ENCODE measurements around the gene PDE4A.
"Not testable (repeated sequence)": the region's sequence is repeated elsewhere in the genome, so short reads cannot be mapped to it uniquely, and the experiment has no call there.

Gene PDE4A

DNA sequence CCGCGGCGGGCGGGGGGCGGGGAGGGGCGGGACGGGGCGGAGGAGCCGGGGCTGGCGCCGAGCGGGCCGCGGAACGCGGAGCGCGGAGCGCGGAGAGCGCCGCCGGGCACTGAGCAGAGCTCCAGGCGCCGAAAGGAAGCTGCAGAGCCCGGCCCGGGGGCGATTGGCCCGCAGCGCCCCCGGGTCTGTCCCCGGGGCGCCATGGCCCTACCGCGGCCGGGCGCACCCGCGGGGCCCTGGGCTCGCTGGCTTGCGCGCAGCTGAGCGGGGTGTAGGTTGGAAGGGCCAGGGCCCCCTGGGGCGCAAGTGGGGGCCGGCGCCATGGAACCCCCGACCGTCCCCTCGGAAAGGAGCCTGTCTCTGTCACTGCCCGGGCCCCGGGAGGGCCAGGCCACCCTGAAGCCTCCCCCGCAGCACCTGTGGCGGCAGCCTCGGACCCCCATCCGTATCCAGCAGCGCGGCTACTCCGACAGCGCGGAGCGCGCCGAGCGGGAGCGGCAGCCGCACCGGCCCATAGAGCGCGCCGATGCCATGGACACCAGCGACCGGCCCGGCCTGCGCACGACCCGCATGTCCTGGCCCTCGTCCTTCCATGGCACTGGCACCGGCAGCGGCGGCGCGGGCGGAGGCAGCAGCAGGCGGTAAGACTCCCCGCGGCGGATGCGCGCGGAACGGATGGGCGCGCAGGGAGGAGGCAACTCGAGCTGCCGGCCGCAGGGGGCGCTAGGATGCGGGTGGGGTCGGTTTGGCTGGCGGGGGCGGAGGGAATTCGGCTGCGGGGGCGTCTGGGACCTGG lies at the start of gene PDE4A:
PDE4A (plus strand) TSS at position 95 of the 796 bp plus-strand sequence; CDS start at position 322, 227 bp downstream.
- DNase-seq: no peak

DNA sequence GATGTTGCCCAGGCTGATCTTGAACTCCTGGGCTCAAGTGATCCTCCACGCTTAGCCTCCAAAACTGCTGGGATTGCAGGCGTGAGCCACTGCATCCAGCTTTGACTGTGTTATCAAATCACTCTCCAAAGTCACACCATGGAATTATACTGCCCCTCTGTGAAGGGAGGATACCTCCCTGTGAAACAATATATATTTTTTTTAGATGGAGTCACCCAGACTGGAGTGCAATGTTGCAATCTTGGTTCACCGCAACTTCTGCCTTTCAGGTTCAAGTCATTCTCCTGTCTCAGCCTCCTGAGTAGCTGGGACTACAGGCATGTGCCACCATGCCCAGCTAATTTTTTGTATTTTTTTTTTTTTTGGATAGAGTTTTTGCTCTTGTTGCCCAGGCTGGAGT lies 47.6 kb upstream of the PDE4A start:
- no peak for DNase-seq

DNA sequence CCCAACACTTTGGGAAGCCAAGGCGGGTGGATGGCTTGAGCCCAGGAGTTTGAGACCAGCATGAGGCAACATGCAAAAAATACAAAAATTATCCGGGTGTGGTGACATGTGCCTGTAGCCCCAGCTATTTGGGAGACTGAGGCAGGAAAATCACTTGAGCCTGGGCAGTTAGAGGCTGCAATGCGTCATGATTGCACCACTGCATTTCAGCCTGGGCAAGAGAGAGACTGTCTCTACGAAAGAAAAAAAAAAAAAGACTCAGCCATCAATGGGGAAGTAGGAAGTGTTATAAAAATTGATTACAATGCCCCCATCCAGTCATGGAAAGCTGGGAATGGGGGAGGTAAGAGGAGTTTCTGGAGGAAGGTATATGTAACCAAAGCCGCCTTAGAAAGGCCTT lies 45.4 kb upstream of the PDE4A start:
- DNase-seq: no peak

DNA sequence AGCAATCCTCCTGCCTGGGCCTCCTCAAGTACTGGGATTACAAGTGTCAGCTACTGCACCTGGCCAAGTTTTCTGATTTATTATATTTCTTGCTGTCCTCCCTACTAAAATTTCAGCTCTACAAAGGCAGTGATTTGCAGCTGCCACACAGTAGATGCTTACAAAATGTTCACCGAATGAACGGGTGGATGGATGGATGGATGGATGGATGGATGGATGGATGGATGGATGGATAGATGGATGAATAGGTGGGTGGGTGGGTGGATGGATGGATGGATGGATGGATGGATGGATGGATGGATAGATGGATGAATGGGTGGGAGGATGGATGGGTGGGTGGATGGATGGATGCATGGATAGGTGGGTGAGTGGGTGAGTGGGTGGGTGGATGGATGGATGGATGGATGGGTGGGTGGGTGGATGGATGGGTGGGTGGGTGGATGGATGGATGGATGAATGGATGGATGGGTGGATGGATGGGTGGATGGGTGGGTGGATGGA lies 43.1 kb upstream of the PDE4A start:
- not testable (repeated sequence) for DNase-seq

DNA sequence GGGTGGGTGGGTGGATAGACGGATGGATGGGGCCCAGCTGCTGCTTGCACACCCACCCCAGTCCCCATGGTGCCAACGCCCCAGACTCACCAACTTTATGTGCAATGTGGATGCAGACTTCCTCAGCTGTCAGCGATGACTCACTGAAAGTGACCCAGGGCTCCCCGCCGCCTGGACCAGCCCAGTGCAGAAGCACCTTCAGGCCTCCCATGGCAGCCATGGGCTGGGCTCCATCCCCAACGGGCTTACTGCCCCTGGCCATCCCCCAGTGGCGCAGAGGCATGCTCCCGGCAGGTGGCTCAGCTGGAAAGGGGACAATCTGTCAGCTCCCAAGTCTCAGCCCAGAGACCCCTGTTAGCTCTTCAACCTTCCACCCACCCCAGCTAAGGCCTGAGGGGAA lies 42.2 kb upstream of the PDE4A start:
- DNase-seq: no peak

DNA sequence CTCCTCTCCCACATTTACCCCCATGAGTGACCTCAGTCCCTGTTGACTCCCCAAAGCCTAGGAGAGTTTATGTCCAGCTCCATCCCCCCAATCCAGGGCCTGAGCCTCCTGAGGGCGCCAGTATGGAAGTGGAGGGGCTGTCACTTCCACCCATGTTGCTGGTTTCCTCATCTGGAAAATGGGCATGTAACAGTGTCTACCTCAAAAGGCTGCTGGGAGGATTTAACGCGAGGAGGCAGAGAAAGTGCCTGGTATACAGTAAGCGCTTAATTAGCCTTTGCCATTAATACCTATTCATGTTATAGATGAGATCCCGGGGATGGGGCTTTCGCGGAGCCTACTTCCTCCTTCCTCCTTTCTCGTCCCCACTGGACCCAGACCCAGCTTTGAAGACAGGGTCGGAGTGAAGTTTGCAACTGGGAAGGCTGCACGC lies 40.4 kb upstream of the PDE4A start:
- DNase-seq: no peak

DNA sequence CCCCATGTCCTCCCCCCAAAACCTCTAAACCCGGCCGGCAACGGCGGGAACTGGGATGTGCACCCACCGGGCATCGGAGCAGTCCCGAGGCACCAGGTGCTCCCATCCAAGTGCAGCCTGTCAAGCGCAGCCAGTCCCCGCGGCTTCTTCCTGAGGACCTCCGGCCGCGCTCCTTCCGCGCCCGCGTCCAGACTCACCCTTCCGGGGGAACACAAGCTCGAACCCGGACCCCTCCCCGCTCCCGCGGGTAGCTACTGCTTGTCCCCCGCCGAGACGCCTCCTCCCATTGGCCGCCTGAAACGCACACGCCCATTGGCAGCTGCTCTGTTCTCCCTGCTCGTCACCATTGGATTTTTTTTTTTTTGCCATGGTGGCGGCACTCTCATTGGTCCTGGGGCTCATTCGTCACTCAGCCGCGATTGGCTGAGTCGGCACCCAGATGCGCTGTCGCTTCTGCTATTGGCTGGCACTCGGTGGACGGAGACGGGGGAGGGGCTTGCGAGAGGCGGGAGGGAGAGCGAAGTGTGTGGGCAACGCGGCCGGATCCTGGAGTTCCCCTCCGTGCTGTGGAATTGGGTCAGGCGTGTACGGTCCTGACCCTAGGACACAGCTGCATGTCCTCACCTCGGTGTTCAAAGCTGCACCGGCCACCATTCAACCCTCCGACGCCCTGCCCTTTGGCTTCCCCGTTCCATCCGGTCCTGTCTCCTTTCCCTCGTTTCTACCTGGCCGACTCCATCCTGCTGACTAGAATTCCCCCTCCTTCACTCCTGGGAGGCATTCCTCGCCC lies 39.8 kb upstream of the PDE4A start, which contains the start of gene TYK2:
TYK2 (minus strand) TSS at position 260 of the 790 bp plus-strand sequence. CDS start 2,166 bp downstream, outside the sequence.
- peak; percentile 96 for DNase-seq

DNA sequence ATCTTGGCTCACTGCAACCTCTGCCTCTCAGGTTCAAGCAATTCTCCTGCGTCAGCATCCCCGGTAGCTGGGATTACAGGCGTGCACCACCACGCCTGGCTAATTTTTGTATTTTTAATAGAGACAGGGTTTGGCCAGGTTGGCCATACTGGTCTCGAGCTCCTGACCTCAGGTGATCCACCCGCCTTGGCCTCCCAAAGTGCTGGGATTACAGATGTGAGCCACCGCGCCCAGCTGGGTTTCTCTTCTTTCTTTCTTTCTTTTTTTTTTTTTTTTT lies 37.2 kb upstream of the PDE4A start:
- not testable (repeated sequence) for DNase-seq

DNA sequence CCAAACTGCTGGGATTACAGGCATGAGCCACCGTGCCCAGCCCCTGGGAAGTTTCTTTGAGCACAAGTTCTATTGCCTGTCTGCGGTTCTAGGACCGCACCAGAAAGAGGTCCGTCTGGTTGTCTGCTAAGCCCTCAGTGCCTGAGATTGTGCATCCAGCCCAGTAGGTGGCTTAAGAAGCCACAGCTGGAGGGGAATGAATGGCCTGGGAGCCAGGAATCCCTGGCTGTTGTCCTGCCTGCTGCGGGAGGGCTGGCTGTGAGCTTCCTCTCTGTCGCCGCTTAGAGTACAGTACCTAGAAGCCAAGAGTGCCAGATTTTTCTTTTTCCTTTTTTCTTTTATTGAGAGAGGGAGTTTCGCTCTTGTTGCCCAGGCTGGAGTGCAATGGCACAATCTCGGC lies 35.8 kb upstream of the PDE4A start:
- DNase-seq: no peak

DNA sequence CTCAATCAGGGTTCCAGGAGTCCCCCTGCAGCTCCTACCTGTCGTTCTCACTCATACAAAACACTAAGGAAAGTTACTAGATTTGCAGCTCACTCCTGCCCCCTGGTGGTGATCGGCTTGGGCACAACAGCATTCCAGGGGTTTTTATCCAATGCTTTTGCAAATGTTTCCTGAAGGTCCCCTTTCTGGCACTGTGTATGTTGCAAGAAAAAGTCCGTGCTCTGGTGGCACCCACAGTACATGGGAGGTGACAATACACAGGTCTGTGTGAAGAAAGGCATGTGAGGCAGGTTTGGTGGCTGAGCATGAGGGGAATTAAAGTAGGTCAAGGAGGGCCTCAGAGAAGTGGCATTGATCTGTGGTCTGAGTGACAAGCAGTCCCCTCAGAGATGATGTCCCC lies 31.4 kb upstream of the PDE4A start:
- no peak for DNase-seq

DNA sequence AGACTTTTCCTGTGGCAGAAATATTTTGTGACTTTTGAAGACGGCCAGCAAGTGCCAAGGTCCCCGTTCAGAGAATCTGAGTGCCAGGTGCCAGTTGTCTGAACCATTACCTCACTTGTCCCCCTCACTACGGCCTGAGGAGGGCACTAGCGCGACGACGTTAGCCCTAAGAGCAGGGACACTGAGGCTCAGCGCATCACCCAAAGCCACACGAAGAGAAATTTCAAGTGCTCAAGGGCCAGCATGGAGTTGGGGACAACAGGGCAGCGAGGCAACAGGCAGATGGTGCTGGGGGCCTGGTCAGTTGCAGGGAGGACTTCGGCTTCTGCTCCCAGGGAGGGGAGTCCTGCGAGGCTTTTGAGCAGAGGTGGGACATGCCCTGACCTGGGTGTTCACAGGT lies 30.5 kb upstream of the PDE4A start:
- DNase-seq: no peak

DNA sequence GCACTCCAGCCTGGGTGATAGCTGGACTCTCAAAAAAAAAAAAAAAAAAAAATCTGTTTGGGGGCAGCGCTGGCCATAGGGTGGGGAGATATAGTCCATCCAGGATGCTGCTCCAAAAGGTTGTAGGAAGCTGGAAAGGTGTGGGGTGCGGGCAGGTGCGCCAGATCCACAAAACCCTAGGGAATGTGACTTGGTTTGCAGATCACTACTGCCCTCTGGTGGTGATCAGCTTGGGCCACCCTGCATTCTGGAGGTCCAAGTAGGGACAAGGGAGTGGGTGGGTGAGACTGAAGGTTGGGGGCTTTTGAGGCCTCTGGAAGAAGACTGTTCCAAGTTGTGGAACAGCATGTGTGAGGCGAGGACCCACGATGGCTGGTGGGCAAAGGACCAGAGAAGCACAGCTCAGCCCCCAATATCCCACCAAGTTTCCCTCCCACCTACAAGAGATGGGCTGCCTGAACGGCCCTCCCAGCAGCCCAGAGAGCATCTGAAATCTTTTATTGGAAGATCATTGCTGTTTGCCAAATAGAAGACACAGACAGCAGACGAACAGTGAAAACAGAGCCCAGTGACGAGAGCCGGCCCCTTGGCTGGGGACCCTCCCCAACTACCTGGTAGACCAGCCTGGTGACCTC lies 29.6 kb upstream of the PDE4A start:
- DNase-seq: peak; percentile 12

DNA sequence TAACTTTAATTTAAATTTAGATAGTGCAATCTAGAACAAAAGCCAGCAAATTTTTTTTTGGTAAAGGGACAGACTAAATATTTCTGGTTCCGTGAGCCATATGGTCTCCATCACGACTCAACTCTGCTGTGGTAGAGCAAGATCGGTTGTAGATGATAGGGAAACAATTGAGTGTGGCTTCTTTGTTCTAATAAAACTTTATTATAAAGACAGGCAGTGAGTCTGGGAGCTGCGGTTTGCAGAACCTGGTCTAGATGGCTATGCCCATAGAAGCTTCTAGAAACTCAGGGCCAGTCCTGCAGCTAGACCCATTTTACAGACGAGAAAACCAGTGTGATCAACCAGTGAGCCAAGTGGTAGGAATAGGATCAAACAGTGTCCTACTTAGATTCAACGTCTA lies 28.2 kb upstream of the PDE4A start:
- no peak for DNase-seq

DNA sequence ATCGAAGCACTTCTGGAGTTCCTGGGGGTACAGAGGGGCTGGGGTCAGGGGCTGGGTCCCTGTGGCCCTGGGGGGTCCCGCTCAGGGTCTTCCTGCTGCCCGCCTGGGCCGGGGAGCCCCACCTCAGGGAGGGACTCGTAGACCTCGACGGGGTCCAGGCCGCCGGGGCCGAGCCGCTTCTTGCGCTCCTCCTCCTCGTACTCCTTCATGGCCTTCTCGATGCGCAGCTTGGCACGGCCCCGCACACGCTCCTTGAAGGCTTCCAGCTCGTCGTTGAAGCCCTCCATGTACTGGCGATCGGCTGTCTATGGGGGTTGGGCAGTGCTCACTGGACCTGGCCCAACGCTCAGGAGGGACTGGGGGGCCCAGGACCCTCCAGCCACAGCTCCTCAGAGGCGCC lies 27.2 kb upstream of the PDE4A start:
- no peak for DNase-seq

DNA sequence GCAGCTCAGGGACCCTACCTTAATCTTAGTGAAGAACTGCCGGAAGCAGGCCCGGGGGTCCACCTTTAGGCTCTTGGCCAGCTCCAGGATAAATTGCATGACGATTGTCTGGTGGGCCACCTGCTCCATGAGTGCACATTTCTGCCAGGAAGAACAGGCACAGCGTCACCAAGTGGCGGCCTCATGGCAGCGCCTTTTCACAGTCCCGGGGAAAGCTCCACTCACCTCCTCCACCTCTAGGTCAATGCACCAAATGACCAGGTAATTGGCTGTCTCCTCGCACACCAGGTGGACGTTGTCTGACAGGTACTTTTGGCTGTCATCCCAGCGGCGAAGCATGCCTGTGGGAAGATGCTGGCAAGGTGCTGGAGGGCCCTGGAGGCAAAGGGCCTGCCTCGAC lies 25.3 kb upstream of the PDE4A start:
- DNase-seq: no peak

DNA sequence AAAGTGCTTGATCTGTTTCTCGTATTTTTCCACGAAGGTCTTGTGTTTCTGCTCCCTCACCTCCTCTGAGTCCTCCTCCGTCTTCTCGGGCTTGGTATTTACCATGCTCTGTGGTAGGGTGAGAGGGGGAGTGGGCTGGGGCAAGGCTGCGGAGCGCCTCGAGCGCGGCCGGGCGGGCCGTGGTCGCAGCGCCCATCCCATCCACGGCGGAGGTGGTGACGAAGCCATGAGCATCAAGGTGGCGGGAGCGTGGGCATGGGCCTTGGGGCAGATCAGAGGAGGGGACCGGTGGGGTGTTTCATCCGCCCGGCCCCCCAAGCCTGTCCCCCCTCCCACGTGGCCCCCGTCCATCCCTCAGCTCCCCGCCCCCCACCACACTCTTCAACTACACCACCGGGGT lies 24.9 kb upstream of the PDE4A start:
- DNase-seq: no peak

DNA sequence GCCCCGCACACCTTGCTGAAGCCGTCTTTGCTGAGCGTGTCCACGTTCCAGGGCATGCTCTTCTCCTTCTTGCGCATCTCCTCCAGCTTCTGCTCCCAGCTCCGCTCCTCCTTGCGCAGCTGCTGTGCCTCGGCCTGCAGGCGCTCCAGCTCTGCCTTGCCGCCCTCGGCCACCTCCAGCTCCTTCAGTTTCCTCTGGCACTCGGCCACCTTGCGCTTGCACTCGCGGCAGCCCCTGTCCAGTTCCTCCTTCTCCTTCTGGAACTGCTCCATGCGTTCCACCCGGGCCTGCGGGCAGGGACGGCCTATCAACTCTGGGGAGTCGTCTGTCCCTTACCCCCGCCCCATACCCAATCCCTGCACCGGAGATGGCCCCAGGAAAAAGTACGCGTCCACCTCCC lies 24.4 kb upstream of the PDE4A start:
- no peak for DNase-seq

DNA sequence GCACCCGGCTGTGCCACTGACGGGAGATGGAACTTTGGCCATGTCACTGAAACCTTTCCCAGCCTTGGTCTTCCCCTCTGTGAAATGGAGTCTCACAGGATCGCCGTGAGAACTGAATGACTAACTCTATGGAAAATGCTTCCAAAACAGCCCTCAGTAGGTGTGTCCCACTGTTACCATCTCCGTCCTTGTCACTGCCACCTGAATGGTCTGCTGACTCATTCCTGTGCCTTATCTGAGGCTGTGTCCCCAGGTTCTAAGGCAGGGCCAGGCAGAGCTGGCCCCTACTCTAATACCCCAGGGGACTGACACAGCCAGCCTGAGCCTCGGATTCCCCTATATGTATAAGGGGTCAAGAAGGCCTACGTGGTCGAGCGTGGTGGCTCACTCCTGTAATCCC lies 21.5 kb upstream of the PDE4A start:
- no peak for DNase-seq

DNA sequence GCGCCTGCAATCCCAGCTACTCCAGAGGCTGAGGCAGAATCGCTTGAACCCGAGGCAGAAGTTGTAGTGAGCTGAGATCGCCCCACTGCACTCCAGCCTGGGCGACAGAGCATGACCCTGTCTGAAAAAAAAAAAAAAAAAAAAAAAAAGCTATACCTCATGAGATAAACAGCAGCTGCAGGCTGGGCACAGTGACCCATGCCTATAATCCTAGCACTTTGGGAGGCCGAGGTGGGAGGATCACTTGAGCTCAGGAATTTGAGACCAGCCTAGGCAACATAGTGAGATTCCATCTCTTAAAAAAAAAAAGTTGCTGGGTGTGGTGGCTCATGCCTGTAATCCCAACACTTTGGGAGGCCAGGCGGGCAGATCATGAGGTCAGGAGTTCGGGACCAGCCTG lies 21.0 kb upstream of the PDE4A start:
- not testable (repeated sequence) for DNase-seq

DNA sequence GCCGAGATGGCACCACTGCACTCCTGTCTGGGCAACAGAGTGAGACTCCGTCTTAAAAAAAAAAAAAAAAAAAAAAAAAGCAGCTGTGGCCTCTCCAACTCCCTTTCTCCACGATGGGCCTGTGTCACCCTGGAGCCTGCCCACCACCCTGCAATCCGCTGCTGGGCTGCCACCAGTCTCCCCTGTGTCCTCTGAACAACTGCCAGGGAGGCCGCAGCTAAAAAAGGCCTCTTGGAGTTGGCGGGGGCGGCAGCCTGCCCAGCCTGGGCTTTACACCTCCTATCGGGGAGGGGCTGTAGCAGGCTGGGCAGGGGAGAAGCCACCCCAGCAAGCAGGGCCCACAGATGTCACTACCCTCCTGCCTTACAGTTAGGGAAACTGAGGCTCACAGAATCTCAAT lies 20.5 kb upstream of the PDE4A start:
- no peak for DNase-seq

DNA sequence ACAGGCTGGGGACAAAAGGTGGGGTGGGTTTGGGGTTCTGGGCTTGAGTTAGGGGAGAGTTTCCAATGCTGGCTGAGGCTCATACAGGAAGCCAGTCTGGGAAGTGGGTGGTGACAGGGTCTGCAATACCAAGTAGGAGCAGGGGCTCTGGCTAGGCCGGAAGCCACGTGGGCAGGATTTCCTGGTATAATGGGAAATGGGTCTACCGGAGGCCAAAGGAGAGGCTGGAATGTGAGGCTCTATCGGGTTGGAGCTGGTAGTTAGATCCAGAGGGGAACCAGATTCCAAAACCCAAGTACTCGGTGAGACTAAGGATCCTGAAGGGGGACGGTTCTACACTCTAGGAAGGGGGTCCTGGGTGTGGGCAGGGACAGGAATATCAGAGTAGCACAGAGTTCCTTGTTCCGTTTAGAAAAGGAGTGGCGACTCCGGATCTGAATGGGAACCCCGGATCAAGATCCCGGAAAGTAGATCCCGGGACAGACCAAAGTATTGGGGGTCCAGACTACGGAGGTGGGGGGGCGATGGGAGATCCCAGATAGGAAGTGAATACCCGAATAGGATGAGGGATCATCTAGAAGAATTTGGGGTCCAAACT lies 17.8 kb upstream of the PDE4A start:
- no peak for DNase-seq

DNA sequence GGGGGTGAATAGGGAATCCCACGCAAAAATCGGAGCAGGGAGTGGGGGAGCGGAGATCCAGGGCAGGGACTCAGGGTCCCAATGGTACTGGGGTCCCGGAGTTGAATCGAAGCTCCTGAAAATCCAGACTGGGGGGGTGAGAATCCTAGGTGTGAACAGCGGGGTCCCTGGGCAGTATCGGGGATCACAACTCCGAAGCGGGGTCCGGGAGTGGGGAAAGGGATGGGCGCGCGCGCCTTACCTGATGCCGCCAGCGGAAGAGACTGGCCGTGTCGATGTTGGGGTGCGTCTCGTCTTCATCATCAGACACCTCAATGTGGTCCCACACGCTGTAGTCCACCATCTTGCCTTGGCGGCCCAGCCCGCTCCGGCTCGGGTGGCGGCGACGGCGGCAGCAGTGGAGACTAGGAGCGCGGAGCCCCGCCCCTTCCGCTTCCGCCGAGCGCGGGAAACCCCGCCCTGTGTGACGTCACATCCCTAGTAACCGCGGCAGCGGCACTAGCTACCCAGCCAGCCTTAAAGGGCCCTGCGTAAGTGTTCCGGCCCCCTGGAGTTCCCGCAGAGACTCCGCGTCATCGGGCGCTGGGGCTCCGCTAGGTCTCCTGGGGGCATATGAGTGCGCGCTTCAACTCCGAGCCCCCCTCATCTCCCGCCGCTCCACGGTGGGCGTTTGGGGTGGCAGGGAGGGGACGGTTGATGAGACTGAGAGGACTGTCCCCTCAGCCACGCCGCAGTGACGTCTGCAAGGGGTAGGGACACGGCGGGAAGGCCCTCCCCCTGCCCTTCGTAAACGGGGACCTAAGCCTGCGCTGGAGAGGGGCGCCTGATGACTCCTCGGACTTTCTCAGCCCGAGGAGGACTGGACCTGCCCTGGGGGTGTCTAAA lies 17.0 kb upstream of the PDE4A start, which contains the start of gene CDC37:
CDC37 (minus strand) TSS at position 406 of the 885 bp plus-strand sequence; CDS start at position 343, 63 bp downstream.
- peak; percentile 69 for DNase-seq
